Activated gamma-delta T cell treated with anti-CD3 and anti-CD28 coated beads, Interleukin-2, amount 50 U/mL, for 16 hours (primary cell): ENCODE results near the gene NFATC1.
A peak's percentile ranks its signal among the peaks of the same experiment; 100 is the strongest.

Source experiments
- DNase-seq: peaks from one replicate; pipeline ENCODE4 v3.0.0-alpha.2; 2020; ENCODE audit warnings: low read depth

The NFATC1 gene

DNA sequence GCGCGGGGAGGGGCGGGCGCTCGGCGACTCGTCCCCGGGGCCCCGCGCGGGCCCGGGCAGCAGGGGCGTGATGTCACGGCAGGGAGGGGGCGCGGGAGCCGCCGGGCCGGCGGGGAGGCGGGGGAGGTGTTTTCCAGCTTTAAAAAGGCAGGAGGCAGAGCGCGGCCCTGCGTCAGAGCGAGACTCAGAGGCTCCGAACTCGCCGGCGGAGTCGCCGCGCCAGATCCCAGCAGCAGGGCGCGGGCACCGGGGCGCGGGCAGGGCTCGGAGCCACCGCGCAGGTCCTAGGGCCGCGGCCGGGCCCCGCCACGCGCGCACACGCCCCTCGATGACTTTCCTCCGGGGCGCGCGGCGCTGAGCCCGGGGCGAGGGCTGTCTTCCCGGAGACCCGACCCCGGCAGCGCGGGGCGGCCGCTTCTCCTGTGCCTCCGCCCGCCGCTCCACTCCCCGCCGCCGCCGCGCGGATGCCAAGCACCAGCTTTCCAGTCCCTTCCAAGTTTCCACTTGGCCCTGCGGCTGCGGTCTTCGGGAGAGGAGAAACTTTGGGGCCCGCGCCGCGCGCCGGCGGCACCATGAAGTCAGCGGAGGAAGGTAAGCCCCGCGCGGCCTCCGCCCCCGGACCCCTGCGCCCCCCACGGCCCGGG is at the start of gene NFATC1:
NFATC1 (plus strand) TSS at position 170 of the 644 bp plus-strand sequence; CDS start at position 465, 295 bp downstream.
- peak; percentile 55 for DNase-seq

DNA sequence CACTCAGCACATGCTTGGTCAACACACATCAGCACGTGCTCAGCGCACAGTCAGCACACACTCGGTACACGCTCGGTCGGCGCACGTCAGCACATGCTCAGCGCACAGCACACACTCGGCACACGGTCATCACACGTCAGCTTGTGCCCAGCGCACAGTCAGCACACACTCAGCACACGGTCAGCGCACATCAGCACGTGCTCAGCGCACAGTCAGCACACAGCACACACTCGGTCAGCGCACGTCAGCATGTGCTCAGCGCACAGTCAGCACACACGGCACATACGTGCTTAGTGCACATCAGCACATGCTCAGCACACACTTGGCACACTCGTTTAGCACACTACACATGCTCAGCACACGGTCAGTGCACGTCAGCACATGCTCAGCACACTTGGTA is 49.7 kb upstream of the NFATC1 start:
- DNase-seq = no peak

GRCh38 chr18:79348066-79348465 is 47.7 kb upstream of the NFATC1 start:
- no peak for DNase-seq

- DNase-seq = no peak
These were observed 43.3 kb upstream of the NFATC1 start for GRCh38 chr18:79352432-79352831.

GRCh38 chr18:79353267-79353666 is 42.5 kb upstream of the NFATC1 start:
- no peak for DNase-seq

- no peak for DNase-seq
These were observed 41.4 kb upstream of the NFATC1 start for GRCh38 chr18:79354350-79354749.

- DNase-seq = no peak
These were observed 40.0 kb upstream of the NFATC1 start for GRCh38 chr18:79355433-79356335.

DNA sequence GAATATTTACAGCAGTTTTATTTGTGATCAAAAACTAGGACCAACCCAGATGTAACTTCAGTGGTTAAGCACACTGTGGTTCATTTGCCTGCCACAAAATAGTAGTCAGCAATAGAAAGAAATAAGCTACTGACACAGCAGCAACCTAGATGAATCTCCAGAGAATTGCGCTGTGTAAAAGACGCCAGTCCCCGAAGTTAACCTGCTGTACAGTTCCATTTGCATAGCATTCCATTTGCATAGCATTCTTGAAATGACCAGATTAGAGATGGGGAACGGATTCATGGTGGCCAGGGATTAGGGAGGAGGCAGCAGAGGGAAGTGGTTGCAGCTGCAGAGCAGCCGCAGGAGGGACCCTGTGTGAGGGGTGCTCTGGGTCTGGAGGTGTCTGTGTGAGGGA is 39.3 kb upstream of the NFATC1 start:
- no peak for DNase-seq

DNA sequence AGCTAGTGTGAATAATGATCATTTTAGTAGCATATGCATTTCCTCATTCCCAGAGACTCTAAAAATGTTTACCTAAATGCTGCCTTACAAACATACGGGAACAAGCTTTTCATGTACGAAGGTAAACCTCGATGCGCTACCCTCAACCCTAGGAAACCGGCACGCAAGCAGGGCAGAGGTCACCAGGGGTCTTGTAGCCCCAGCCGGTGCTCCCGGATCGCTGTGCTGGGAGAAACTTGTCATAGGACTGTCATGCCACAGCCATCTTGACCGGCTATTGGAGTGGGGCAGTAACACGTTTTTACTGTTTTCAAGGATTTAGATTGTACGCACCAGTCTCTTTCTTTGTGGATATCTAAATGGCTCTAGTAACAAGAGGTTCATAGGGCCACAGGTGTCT is 34.8 kb upstream of the NFATC1 start:
- no peak for DNase-seq

- DNase-seq = no peak
These were observed 33.8 kb upstream of the NFATC1 start for GRCh38 chr18:79361766-79362522.

DNA sequence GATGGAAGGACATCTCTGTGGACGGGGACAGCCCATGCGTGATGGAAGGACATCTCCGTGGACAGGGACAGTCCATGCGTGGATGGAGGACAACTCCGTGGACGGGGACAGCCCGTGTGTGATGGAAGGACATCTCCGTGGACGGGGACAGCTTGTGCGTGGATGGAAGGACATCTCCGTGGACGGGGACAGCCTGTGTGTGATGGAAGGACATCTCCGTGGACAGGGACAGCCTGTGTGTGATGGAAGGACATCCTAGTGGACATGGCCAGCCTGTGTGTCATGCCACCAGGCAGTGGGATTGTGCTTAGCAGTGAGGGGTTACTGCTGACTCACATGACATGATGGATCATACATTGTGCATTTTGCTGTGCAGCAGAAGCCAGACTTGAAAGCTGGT is 30.0 kb upstream of the NFATC1 start:
- DNase-seq = no peak

DNA sequence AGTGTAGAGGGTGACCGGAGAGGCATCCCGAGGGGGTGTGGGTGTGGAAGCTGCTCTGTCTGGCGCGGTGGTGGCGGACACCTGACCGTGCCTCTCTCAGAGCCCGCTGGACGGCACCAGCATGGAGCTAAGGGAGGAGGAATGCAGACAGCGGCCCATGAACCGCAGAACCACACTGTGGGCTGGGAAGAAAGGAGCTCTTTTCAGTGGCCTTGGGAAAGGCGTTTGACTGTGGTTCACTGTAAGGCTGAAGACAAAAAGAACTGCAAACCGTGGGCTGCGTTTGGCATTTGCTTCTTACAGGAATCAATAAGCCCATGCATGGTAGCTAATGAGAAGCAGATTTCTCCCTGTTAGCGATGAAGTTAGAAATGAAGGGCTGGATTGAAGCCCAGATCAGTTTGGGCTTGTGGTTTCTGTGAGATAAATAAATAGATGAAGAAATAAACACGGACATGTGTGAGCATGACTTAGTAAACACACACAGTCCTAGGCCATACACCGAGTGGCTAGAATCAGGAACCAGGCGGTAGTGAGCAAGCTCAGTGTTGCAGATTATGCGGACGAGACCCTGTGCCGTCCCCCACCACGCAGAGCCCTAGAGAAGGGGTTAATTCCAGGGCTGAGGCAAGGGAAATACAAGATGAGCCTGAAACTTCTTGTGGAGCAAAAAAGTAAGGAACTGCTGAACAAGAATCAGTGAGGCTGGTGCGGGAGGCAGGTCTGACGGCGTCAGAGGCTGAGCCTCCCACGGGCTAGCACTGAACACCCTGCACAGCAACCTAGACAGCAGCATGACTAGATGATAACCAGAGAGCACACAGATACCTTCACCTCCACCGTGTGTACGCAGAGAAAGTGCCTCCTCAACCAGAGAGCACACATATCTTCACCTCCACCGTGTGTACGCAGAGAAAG is 29.3 kb upstream of the NFATC1 start:
- DNase-seq = no peak

GRCh38 chr18:79367480-79367879 is 28.2 kb upstream of the NFATC1 start:
- DNase-seq = no peak

GRCh38 chr18:79367989-79368388 is 27.7 kb upstream of the NFATC1 start:
- no peak for DNase-seq

GRCh38 chr18:79368681-79369080 is 27.0 kb upstream of the NFATC1 start:
- no peak for DNase-seq

DNA sequence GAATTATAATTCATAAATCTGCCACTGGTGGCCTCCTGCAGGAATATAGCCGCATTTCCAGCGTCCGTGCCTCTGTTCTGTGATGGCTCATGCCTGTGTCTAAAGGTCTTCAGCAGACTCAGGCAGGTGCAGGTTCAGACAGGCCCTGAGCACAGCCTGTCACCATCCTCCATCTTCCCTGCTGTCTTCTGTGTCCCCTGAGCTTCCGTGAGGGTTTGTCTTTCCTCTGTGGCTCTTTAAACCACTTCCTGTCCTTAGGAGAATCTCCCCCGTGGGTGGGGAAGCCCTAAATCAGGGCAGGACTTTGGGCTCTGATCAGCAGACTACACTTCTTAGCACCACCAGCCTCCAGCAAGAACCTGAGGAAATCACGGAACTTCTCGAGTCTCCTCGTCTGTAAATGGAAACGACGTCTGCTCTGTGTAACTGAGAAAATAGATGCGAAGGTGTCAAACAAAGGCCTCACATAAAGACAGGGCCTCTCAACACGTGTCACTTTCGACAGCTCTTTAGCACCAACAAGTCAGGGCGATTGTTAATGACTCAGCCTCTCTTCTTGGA is 24.1 kb upstream of the NFATC1 start:
- no peak for DNase-seq

- no peak for DNase-seq
These were observed 23.3 kb upstream of the NFATC1 start for GRCh38 chr18:79372461-79372860.

DNA sequence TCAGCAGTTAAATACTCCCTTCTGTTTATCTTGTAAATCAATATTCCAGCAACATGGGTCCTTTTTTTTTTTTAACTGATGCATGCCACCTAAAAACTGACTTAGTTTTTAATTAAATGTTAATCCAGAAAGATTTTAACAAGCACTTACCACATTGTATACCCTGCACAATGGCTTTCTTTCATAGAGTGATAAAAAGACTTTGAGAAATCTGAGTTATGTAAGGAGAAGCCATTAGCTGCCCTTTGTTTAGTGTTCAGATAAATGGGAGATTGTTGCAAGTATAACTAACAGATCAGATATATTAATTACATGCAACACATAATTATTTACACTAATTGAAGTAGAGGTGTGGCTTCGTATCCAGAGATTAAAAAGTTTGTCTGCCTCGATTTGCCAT is 22.7 kb upstream of the NFATC1 start:
- no peak for DNase-seq

GRCh38 chr18:79373736-79374135 is 22.0 kb upstream of the NFATC1 start:
- DNase-seq = no peak

DNA sequence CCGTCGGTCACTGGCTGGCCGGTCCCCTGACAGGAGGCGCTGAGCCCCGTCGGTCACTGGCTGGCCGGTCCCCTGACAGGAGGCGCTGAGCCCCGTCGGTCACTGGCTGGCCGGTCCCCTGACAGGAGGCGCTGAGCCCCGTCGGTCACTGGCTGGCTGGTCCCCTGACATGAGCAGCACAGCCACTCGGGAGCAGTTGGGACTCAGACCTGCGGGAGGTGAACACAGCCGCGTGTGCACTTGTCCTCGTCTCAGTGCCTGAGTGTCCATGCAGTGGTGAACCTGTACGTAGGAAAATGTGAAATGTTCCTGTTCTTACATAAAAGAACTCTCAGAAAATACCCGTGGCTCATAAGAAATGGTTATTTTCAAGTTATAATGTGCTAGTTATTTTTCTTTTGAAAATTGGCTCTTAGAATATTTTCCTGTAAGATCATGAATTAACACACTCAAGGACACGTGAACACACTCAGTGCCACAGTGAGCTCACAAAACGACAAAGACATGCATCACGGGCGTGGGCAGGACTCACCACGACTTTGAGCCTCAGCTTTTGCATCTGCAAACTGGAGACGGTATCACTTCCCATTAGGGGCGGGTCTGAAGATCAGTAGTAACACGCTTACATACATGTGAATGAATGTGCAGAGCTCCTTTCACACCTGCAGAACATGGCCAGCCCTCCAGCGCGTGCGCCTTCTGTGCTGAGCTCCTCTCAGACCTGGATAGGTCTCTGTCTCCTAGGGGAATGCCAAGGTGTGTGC is 21.1 kb upstream of the NFATC1 start:
- no peak for DNase-seq
